ENCODE measurements around the gene CRELD1.
"Not testable (repeated sequence)": the region's sequence is repeated elsewhere in the genome, so short reads cannot be mapped to it uniquely, and the experiment has no call there.

The CRELD1 gene

DNA sequence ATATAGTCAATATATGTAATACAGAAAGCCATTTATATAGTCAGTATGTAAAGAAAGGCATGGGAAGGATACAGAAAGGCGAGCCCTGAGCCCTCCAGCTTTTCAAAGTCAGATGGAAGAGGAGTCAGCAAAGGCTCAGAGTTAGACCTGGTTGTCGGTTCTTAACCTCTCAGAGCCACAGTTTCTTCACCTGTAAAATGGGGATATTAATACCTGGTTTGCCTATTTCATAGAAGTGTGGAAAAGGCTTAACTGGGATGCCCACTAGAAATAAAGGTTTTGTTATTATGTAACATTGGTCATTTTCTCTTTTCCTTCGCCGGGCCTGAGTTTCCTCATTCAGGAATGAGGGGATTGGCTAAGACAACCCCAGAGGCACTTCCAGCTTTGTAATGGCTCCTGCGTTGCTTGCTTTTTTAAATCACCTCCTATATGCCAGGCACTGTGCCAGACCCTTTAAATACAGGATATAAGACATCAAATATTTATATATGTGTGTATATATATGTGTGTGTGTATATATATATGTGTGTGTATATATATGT, 2.4 kb downstream of the CRELD1 start:
- no peak for DNase-seq (ENCODE audit: low read depth)

DNA sequence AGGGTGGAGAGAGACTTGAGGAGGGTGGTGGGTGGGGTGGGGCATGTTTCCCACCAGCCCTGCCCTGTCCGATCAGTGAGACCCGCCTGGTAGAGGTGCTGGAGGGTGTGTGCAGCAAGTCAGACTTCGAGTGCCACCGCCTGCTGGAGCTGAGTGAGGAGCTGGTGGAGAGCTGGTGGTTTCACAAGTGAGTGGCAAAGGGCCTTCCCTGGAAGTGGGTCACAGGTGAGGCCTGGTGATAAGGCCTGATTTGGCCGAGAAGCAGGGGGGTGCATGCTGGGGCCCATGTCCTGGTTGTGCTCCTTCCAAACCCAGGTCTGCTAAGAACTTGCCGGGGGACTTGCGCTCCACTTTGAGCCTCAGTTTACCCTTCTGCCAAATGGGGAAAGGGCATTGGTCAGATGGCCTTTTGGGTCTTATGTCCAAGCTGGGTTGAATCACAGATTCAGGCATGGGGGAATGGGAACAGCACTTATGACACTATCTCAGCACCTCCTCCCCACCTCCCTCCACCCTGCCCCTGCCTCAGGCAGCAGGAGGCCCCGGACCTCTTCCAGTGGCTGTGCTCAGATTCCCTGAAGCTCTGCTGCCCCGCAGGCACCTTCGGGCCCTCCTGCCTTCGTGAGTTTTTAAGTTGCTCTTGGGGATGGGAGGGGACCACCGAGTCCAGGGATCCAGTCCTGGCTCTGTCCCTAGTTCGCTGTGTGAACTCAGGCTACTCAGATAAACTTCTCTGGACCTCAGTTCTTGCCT, 4.0 kb downstream of the CRELD1 start:
- DNase-seq (ENCODE audit: low read depth), result no peak

DNA sequence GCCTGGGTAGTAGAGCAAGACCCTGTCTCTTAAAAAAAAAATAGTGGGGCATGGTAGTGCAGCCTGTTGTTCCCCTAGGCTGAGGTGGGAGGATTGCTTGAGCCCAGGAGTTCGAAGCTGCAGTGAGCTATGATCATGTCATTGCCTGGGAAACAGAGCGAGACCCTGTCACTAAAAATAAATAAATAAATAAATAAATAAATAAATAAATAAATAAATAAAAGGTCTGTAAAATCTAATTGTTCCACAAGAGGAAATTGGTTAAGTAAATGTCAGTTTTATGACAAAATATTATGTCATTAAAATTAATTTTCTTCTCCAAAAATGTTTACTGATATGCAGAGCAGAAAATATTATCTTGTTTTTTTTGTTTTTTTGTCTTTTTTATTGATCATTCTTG, 5.3 kb downstream of the CRELD1 start:
- DNase-seq (ENCODE audit: low read depth), result no peak

DNA sequence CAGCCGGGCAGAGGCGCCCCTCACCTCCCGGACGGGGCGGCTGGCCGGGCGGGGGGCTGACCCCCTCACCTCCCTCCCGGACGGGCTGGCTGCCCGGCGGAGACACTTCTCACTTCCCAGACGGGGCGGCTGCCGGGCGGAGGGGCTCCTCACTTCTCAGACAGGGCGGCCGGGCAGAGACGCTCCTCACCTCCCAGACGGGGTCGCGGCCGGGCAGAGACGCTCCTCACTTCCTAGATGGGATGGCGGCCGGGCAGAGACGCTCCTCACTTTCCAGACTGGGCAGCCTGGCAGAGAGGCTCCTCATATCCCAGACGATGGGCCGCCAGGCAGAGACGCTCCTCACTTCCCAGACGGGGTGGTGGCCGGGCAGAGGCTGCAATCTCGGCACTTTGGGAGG, 6.3 kb downstream of the CRELD1 start:
- not testable (repeated sequence) for DNase-seq (ENCODE audit: low read depth)

DNA sequence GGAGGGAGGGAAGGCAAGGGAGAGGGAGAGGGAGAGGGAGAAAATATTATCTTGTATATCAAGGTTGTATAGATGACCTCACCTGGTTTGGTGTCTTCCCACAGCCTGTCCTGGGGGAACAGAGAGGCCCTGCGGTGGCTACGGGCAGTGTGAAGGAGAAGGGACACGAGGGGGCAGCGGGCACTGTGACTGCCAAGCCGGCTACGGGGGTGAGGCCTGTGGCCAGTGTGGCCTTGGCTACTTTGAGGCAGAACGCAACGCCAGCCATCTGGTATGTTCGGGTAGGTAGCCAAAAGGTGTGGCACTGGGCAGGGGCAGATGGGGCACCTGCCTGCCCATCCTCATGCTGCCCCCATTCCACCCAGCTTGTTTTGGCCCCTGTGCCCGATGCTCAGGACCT, 7.1 kb downstream of the CRELD1 start:
- no peak for DNase-seq (ENCODE audit: low read depth)

DNA sequence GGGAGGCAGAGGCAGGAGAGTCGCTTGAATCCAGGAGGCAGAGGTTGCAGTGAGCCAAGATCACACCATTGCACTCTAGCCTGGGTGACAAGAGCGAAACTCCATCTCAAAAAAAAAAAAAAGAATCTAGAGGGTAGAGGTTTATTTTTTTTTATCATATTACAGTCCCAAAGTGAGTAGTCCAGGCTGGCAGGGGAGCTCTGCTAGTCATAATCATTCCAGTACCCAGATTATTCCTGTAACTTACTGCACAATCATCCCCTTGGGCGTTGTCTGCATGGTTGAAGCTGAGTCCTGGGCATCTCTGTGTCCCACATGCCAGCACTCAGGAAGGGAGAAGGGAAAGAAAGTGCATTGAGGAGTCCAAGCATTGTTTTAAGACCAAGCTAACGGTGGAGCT, 8.5 kb downstream of the CRELD1 start:
- no peak for DNase-seq (ENCODE audit: low read depth)

DNA sequence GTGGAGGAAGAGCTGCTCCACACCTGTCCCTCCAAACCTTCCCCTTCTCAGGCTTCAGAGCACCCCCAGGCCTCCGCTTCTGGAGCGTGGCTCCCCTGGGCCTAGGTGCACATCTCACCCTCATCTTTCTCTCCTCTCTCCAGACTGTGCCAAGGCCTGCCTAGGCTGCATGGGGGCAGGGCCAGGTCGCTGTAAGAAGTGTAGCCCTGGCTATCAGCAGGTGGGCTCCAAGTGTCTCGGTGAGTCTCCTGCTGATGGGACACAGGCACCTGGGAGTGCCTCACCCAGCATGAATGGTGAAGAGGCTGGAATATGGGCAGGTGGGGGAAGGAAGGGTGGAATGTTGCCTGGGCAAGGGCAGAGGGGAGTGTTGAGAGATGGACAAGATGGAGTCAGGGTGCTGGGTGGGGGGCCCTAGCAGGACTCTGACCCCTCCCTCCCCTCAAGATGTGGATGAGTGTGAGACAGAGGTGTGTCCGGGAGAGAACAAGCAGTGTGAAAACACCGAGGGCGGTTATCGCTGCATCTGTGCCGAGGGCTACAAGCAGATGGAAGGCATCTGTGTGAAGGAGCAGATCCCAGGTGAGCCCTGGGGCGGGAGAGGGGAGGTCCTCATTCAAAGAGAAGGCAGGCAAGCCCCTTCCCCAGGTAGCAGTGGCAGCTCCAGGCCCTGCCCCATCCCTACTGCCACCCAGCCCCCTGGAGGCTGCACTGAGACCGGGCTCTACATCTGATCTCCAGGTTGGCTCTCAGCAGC, 9.5 kb downstream of the CRELD1 start:
- no peak for DNase-seq (ENCODE audit: low read depth)

DNA sequence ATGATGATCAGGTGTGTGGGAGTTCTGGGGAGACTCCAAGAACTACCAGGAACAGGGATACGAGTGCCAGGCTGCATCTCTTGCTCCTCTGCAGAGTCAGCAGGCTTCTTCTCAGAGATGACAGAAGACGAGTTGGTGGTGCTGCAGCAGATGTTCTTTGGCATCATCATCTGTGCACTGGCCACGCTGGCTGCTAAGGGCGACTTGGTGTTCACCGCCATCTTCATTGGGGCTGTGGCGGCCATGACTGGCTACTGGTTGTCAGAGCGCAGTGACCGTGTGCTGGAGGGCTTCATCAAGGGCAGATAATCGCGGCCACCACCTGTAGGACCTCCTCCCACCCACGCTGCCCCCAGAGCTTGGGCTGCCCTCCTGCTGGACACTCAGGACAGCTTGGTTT, 10.6 kb downstream of the CRELD1 start:
- no peak for DNase-seq (ENCODE audit: low read depth)

DNA sequence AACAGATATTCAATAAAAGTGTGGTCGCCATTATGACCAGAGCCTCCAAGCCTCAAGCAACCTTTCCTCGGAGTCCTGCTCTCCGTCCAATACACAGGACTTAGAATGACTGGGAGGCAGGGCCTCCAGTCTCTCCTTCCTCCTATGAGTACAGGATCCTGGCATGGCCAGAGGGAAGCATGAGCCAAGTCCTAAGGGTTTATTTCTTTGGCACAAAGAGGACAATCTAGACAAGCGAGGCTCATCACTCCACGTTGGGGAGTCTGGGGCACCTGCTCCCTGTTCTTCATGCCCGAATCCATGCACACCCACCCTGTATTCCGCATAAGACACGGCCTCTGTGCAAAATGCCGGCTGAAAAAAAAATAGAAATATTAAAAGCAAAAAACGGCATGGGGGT, 11.7 kb downstream of the CRELD1 start:
- no peak for DNase-seq (ENCODE audit: low read depth)

DNA sequence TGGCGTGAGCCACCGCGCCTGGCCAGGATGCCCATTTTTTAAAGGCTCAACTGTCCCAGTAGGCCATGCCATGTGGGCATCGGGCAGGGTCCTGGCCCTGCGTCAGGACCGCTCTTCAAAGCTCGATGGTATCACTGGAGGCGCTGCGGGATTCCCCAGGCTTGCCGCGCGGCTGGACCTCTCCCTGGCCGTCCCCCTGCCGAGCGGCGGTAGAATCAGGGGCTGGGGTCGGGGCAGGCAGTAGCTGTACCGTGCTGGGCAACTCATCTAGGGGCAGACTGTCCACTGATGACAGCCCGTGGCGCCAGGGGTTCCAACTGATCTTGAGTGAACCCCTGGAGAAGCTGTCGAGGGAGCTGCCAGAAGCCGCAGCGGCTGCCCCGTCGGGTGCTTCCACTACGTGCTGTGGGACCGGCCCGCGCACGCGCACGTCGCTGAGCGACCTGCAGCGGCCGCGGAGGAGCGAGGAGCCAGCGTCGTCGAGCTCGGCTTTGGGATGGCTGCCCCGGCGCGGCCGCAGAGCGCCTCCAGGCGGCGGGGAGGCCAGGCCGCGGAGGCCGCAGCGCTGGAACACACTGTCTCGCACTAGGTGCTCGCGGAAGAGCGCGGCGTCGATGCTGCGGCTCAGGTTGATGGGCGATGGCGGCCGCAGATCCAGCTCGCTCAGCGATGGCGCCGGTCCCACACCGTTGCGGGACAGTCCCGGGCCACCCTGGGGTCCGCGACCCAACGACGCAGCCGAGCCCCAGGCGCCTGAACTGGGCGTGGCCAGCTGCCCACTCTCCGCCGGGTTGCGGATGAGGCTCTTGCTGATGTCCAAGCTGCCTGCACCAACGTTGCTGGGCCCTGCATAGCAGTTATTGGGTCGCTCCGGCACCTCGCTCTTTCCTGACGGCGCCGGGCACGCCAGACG, 12.7 kb downstream of the CRELD1 start:
- peak; percentile 88 for DNase-seq (ENCODE audit: low read depth)

DNA sequence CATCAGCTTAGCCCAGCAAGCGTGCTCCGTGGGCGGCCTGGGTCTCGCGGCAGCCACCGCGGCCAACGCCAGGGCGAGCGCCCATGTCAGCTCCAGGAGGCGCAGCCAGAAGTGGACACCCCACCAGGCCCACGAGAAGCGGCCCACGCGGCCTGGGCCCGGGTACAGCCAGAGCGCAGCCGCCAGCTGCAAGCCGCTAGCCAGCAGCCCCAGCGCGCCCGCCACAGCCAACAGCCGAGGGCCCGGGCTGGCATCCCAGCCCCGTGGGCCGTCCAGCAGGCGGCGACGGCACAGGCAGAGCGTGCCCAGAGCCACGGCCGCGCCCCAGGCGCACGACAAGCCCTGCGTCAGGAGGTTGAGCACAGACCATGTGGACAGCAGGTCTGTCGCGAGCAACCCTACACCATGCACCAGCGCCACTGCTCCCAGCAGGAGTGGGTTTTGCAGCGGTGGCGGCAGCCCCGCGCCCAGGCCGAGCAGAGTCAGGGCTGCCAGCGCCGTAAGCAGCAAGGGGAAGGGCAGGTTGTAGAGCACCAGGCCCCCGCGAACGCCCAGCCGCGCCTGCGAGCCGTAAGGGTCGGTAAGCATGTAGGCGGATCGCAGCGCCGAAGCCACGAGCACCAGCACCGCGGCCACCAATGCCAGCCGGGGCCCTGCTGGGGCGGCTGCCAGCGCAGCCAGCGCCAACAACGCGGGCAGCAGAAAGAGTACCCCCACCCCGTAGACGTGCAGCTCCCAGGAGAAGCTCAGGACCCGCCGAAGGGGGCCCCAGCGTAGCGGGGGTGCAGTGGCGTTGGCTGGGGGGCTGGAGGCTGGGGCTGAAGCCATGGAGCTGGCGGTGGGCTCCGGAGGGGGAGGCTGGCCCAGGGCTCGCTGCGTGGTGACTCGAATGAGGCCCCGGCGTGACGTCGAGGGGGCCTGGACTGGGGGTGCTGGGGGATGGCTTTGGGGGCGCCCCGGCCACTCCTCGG, 13.7 kb downstream of the CRELD1 start:
- peak; percentile 57 for DNase-seq (ENCODE audit: low read depth)

DNA sequence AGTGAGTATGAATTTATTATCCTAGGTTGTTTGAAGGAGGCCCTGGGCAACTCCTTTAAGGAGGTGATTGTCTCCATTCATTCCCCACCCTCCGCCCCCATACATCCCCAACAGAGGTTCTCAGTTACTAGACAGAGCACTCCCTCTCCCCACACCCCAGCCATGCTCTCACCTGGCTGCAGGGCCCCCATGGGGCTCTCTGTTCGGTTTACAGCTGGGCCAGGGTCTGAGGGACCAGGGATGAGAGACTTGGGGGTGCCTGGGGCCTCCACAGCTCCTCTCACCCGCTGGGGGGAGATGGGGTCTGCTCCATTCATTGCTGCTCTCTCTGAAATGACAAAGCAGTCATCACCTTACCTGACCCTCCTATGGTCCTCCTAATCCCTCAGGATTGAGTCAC, 15.0 kb downstream of the CRELD1 start:
- no peak for DNase-seq (ENCODE audit: low read depth)

DNA sequence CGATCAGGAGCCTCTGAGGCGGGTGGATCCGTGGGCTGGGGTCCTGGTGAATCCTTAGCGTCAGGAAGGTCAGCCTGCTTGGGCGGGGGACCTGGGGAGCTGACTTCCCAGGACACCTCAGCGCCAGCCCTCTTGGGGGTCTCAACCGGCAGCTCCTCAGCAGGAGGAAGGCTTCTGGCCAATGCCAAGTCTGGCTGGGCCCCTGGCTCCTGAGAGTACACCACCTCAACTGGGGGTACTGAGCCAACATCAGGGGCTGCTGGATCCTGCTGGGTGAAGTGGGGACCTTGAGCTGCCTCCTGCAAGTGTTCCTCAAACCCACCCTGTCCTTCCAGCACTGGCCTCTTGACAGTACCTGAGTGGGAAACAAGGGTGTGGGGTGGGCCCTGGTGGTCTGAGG, 15.5 kb downstream of the CRELD1 start:
- no peak for DNase-seq (ENCODE audit: low read depth)

DNA sequence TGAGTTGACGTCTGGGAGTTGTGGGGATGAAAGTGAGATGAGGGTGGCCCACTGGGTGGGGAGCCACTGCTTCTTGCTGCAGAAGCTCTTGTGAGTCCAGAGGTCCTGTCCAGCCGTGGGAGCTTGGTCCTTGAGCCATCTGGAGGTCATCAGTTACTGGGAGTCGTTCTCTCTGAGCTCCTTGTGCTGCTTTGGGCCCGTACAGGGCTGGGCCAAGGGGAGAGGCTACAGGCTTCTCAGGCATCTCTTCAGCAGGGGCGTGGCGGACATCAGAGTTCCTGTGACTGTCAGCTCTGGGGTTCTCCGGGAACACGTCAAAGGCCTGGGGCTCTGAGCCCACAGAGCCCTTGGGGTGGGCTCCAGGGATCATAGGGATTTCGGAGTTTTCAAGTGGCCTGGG, 16.0 kb downstream of the CRELD1 start:
- no peak for DNase-seq (ENCODE audit: low read depth)

DNA sequence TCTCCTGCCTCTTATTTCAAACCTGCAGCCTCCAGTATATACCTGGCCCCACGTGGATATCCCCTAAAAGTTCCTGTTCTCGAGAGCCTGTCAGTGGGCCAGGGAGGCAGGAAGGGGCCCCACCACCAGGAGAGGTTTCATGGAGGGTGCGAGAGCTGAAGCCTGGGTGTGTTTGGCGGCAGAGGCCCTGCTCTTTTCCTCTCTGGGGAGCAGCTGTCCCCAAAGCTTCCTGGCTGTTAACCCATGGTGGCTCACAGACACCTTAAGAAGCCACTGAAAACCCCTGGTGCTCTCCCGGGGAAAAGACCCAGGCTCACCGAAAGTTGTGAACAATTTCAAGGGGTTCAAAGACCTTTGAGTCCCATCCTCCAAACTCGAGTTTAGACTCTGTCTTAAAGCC, 17.5 kb downstream of the CRELD1 start:
- DNase-seq (ENCODE audit: low read depth), result no peak

DNA sequence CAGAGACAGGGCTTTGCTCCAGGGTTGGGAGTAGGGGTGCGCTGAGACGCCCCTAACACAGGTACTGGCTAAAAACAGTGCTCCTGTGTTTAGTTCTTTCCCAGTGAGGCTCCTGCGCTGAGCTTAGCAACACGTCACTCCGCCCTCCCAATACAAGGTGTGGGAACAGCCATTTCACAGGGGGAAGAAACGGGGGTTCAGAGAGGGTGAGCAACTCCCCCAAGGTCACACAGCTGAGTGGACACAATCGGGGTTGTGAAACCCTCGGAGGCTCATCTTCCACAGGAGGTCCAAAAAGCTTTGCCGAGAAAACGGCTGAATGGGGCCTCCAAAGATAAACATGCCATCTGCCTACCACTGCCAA, 17.9 kb downstream of the CRELD1 start:
- DNase-seq (ENCODE audit: low read depth), result no peak

DNA sequence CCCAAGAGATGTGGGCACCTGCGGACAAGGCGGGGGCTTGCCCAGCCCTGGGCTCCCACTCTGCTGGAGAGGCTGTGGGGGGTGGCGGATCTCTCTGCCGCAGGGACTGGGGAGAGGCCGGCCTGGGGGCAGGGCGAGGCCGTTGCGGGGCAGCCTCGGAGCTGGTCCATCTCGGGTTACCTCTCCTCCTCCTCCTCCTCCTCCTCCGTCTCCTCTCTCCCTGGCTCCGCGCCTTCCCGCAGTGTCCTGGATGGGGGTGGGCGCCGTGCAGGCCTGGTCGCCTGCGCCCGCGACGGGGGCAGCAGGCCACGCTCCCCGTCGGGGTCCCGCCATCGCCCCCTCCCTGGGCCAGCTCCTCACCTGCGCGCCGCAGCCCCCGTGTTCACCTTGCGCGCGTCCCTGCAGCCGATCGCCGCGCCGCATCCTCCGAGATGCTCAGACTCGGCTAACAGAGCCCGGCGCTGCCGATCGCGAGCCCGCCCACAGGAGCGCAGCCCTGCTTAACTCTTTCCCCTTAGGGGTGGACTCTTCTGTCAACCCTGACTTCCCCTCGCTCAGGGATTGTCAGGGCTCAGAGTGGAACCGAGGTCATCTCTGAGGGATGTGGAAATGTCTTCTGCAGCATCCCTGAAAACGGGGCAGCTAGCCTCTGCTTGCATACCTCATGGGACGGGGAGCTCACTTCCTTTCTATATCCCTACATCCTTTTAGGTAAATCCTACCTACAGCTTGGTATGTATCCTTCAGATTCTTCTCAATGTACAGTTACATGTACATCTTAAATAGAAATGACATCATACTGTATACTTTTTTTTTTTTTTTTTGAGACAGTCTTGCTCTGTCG, 18.6 kb downstream of the CRELD1 start, which contains the start of gene PRRT3:
TSS of gene PRRT3 (minus strand) at position 447 of the 844 bp plus-strand sequence. CDS start 2,293 bp downstream, outside the sequence.
- DNase-seq (ENCODE audit: low read depth), result no peak

DNA sequence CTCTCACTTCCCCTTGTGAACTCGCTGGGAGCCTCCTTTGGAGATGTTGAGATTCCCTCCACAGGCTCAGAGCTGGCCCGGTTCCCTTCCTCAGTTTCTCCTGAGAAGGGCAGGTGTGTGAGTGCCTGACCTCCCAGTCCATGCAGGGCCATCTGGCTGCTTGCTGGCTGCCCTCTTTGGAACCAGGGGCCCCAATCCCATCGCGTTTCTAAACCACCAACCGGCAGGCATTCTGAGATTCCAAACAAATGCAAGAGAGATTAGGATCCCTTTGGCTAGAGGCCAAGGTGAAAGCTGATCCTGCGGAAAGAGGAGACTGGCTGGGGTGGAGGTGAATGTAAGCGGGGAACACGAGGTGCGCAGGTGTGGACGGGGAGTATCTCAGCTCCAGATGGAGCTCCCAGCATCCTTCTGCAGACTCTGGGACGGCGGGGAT, 21.5 kb downstream of the CRELD1 start:
- no peak for DNase-seq (ENCODE audit: low read depth)

DNA sequence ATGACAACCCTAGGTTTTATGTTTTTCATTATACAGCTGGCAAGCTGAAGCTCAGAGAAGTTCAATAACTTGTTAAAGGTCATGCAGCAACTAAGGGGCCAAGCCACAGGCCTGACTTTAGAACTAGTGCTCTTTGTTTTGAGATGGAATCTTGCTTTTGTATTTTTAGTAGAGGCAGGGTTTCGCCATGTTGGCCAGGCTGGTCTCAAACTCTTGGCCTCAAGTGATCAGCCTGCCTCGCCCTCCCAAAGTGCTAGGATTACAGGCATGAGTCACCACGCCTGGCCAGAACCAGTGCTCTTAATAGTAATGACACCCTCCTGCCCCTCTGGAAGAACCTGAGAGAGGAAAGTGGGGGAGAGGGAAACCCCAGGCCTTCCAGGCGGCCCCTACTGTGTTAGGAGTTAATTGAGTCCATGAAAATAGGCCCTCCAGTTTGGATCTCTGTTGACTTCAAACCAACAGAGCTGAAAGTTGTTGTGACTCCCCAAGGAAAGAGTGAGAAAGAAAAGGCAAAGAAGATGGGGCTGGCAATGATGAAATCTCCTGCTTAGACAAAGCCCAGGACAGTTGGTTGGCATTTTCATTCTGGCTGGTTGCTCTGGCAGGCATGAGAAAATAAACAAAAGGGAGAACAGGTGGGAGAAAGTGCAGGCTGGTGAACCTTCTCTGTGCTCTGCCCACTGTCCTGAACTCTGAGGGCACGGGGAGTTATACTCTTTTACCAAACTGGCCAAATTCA, 22.1 kb downstream of the CRELD1 start:
- no peak for DNase-seq (ENCODE audit: low read depth)
